GM12873 (cell line): ENCODE measurements around the gene RBFOX1.

ENCODE experiments used
- CTCF ChIP-seq: IDR thresholded peaks from 2 replicates; pipeline ENCODE4 v1.5.1; 2012; ENCODE audit warnings: low read depth, mild to moderate bottlenecking, moderate library complexity, low read length, control low read depth; ENCODE audit not compliant: insufficient read depth; ENCODE audit errors: missing control alignments

The RBFOX1 gene

DNA sequence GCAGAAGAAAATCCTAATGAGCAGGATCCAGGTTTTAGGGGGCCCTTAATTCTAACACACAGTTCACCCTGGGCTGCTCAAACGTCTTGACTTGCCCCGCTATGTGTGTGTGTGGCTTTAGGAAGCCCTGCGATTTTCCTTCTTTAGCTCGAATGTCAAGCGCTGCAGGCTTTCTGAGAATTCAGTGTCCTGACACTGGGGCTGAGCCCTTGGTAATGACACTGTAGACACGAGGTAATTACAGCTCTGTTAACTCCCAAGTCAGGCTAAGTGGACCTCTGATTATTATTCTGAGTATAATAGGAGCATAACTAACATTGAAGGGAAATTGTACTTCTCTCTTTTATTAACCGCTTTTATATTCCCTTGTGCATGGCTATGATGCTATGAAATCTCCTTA is 202.1 kb downstream of the RBFOX1 start:
- TF ChIP-seq CTCF: no peak

DNA sequence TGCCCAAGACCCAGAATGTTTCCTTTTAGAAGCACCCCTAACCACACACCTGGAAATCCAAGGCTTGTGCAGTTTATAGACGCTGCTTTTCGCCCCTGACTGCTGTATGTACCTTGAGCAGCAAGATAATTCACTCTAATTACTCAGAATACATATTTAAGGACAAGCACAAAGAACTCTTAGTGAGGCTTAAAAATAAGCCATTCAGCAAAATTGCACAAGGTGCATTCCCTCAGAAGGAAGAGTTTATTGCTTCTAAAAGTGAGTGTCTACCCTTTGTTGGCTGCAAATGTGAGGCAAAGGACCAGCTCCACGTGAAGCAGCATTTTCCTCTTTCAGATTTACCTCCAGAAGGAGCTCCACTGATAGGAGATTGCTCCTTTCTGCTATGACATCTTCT is 208.4 kb downstream of the RBFOX1 start:
- TF ChIP-seq CTCF: no peak

GRCh38 chr16:7545251-7545650 is 212.6 kb downstream of the RBFOX1 start:
- TF ChIP-seq CTCF: no peak

GRCh38 chr16:7546948-7547347 is 214.3 kb downstream of the RBFOX1 start:
- no peak for TF ChIP-seq CTCF

DNA sequence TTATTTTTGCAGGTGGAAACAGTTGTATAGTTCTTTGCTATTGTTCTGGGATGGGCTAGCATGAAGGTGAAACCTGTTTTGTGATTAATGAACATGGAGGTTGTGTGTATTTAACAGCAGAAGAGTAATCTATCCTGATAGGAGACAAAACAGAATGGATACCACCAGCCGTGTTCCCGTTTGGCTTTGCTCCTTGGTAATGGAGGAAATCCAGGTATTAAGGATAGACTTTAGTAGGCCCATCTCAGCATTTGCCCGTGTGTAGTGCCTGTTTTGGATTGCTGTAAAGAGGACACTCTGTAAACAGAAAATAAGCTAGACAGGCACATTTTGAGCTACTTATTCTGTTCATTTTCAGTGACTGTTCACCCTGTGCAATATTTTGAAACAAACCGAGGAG is 215.1 kb downstream of the RBFOX1 start:
- TF ChIP-seq CTCF: no peak

DNA sequence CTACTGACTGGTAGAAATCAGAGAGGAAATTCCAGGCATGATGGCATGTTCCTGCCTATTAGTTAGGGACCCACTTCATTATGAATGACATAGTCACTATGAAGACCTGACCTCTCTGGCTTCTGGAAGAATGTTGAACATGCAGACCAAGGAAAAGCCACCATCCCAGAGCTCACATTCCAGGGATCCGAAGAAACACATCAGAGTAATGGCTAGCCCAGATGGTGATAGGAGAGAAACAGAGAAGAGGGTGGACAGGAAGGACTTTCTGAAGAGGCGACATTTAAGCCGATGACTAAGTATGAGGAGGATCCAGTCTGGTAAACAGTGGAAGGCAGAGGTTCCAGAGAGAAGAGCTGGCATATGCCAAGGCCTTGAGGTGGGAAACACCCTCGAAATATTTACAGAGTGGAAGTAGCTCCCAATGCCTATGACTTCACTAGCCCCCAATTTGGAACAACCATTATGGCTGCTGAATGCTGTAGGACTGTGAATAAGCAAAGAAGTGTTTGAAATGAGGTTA is 216.2 kb downstream of the RBFOX1 start:
- no peak for TF ChIP-seq CTCF

DNA sequence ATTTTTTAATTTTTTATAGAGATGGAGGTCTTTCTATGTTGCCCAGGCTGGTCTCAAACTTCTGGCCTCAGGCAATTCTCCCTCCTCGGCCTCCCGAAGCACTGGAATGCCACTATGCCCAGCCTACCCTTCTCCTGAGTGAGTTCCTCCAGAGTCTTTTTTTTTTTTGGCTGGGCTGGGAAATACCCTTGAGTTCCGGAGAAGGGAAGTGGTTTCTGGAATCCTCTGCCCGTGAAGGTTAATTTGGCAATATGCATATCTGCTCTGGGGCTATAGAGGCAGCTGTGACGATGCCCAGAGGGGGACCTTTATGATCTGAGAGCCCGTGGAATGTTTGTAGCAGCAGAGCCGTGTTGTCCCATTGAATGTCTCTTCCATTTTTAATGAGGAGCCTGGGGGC is 217.5 kb downstream of the RBFOX1 start:
- TF ChIP-seq CTCF: no peak
